Panc1 (cell line): ENCODE measurements around the gene CCNB1IP1.

Source experiments
- POLR2AphosphoS5 ChIP-seq: IDR thresholded peaks from 2 replicates; pipeline ENCODE4 v1.6.1; 2012; ENCODE audit warnings: mild to moderate bottlenecking, low read depth, low read length, moderate library complexity
- TCF7L2 ChIP-seq: IDR thresholded peaks from 2 replicates; pipeline ENCODE4 v1.6.1; 2011; ENCODE audit warnings: mild to moderate bottlenecking, low read depth, low read length, inconsistent platforms
- TF ChIP-seq, protein P1 (sequence below), 2 experiments: IDR thresholded peaks; 2 replicates each; pipeline ENCODE4 v1.6.1; 2011 to 2012; ENCODE audit warnings: low read depth in 2 of 2, control low read depth in 1 of 2, low read length in 1 of 2, mild to moderate bottlenecking in 1 of 2, moderate library complexity in 1 of 2; ENCODE audit not compliant: insufficient read depth in 1 of 2
- TF ChIP-seq, protein P2 (sequence below): fragments of 450-650 bp; IDR thresholded peaks from 2 replicates; pipeline ENCODE4 v1.5.1; 2017; ENCODE audit warnings: mild to moderate bottlenecking

DNA sequence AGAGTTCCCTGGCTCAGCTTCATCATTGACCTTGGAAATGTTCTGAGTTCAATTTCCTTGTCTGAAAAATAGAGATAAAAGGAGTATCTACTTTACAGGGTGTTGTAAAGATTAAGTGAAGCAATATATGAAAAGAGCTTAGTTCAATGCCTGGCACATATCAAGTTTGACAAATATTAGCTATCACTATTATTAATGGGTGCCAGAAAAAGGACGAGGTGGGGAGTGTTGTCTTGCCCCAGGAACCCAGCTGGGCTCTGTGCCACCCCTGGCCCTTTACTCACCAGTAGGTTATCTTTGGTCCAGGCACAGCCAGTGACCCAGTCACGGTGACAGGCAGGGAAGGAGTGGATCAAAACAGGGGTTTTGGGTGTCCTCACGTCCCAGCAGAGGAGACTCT, 42.4 kb upstream of the CCNB1IP1 start:
- TF ChIP-seq, protein P1, sequence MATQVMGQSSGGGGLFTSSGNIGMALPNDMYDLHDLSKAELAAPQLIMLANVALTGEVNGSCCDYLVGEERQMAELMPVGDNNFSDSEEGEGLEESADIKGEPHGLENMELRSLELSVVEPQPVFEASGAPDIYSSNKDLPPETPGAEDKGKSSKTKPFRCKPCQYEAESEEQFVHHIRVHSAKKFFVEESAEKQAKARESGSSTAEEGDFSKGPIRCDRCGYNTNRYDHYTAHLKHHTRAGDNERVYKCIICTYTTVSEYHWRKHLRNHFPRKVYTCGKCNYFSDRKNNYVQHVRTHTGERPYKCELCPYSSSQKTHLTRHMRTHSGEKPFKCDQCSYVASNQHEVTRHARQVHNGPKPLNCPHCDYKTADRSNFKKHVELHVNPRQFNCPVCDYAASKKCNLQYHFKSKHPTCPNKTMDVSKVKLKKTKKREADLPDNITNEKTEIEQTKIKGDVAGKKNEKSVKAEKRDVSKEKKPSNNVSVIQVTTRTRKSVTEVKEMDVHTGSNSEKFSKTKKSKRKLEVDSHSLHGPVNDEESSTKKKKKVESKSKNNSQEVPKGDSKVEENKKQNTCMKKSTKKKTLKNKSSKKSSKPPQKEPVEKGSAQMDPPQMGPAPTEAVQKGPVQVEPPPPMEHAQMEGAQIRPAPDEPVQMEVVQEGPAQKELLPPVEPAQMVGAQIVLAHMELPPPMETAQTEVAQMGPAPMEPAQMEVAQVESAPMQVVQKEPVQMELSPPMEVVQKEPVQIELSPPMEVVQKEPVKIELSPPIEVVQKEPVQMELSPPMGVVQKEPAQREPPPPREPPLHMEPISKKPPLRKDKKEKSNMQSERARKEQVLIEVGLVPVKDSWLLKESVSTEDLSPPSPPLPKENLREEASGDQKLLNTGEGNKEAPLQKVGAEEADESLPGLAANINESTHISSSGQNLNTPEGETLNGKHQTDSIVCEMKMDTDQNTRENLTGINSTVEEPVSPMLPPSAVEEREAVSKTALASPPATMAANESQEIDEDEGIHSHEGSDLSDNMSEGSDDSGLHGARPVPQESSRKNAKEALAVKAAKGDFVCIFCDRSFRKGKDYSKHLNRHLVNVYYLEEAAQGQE (IDR thresholded peaks at IDR 0.05; ENCODE audit: insufficient read depth in 1 of 2, low read depth in 2 of 2, low read length in 1 of 2): no peak
- TF ChIP-seq POLR2AphosphoS5: no peak
- TF ChIP-seq, protein P2, sequence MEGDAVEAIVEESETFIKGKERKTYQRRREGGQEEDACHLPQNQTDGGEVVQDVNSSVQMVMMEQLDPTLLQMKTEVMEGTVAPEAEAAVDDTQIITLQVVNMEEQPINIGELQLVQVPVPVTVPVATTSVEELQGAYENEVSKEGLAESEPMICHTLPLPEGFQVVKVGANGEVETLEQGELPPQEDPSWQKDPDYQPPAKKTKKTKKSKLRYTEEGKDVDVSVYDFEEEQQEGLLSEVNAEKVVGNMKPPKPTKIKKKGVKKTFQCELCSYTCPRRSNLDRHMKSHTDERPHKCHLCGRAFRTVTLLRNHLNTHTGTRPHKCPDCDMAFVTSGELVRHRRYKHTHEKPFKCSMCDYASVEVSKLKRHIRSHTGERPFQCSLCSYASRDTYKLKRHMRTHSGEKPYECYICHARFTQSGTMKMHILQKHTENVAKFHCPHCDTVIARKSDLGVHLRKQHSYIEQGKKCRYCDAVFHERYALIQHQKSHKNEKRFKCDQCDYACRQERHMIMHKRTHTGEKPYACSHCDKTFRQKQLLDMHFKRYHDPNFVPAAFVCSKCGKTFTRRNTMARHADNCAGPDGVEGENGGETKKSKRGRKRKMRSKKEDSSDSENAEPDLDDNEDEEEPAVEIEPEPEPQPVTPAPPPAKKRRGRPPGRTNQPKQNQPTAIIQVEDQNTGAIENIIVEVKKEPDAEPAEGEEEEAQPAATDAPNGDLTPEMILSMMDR: no peak
- no peak for TF ChIP-seq TCF7L2
